NCI-H2081 treated with DMSO at 0.1 percent for 48 hours (cell line): ENCODE data around the gene TRIM40.
"Not testable (repeated sequence)": the region's sequence is repeated elsewhere in the genome, so short reads cannot be mapped to it uniquely, and the experiment has no call there.

ENCODE experiments used
- DNase-seq: peaks from one replicate; lab custom pipeline; 2025; lab: John Stamatoyannopoulos, UW

TRIM40 gene

GRCh38 chr6:30163090-30163917, 27.4 kb downstream of the TRIM40 start, which contains the start of gene TRIM15:
TSS of gene TRIM15 (plus strand) at chr6:30163546. CDS start at chr6:30163685, 139 bp downstream.
- DNase-seq: no peak

- no peak for DNase-seq
Measured at GRCh38 chr6:30163918-30164654, 28.1 kb downstream of the TRIM40 start.

- DNase-seq: no peak
Measured at GRCh38 chr6:30164714-30165113, 28.8 kb downstream of the TRIM40 start.

- not testable (repeated sequence) for DNase-seq
Measured at GRCh38 chr6:30165238-30165637, 29.3 kb downstream of the TRIM40 start.

GRCh38 chr6:30167101-30167500, 31.2 kb downstream of the TRIM40 start:
- no peak for DNase-seq

- no peak for DNase-seq
Measured at GRCh38 chr6:30168741-30169140, 32.8 kb downstream of the TRIM40 start.

- no peak for DNase-seq
Measured at GRCh38 chr6:30169658-30170614, 34.0 kb downstream of the TRIM40 start.

GRCh38 chr6:30171677-30172471, 35.9 kb downstream of the TRIM40 start:
- DNase-seq: no peak

GRCh38 chr6:30172681-30173080, 36.7 kb downstream of the TRIM40 start:
- DNase-seq: no peak

GRCh38 chr6:30175765-30176164, 39.8 kb downstream of the TRIM40 start:
- no peak for DNase-seq

- no peak for DNase-seq
Measured at GRCh38 chr6:30178837-30179236, 42.9 kb downstream of the TRIM40 start.

- no peak for DNase-seq
Measured at GRCh38 chr6:30180145-30180544, 44.2 kb downstream of the TRIM40 start.

GRCh38 chr6:30184417-30185031, 48.6 kb downstream of the TRIM40 start:
- no peak for DNase-seq

GRCh38 chr6:30185846-30186484, 50.0 kb downstream of the TRIM40 start:
- DNase-seq: no peak

GRCh38 chr6:30188541-30188940, 52.6 kb downstream of the TRIM40 start:
- DNase-seq: no peak

- DNase-seq: no peak
Measured at GRCh38 chr6:30192076-30192475, 56.1 kb downstream of the TRIM40 start.

GRCh38 chr6:30194797-30195690, 59.1 kb downstream of the TRIM40 start:
- DNase-seq: no peak

- DNase-seq: no peak
Measured at GRCh38 chr6:30195951-30196350, 60.0 kb downstream of the TRIM40 start.

GRCh38 chr6:30196376-30196775, 60.4 kb downstream of the TRIM40 start:
- no peak for DNase-seq
